Ishikawa (cell line): Measurements from ENCODE around the gene SMIM3.

ENCODE experiments used
- CEBPB ChIP-seq: IDR thresholded peaks from 2 replicates; pipeline ENCODE4 v1.6.1; 2012
- EGR1 ChIP-seq: IDR thresholded peaks from 2 replicates; pipeline ENCODE4 v1.6.1; 2012
- EP300 ChIP-seq: IDR thresholded peaks from 2 replicates; pipeline ENCODE4 v1.6.1; 2012; ENCODE audit warnings: borderline replicate concordance
- FOXM1 ChIP-seq: IDR thresholded peaks from 2 replicates; pipeline ENCODE4 v1.6.1; 2012; ENCODE audit warnings: low read depth, borderline replicate concordance
- MAX ChIP-seq: IDR thresholded peaks from 2 replicates; pipeline ENCODE4 v1.6.1; 2012
- NFIC ChIP-seq: IDR thresholded peaks from 2 replicates; pipeline ENCODE4 v1.6.1; 2012
- RAD21 ChIP-seq: IDR thresholded peaks from 2 replicates; pipeline ENCODE4 v1.6.1; 2012; ENCODE audit warnings: low read depth
- REST ChIP-seq: IDR thresholded peaks from 2 replicates; pipeline ENCODE4 v1.6.1; 2012; ENCODE audit warnings: low read depth, mild to moderate bottlenecking
- TAF1 ChIP-seq: IDR thresholded peaks from 2 replicates; pipeline ENCODE4 v1.6.1; 2012; ENCODE audit warnings: low read depth, mild to moderate bottlenecking
- TCF12 ChIP-seq: IDR thresholded peaks from 2 replicates; pipeline ENCODE4 v1.6.1; 2012; ENCODE audit warnings: low read depth
- TEAD4 ChIP-seq: IDR thresholded peaks from 2 replicates; pipeline ENCODE4 v1.6.1; 2012
- YY1 ChIP-seq: IDR thresholded peaks from 2 replicates; pipeline ENCODE4 v1.6.1; 2012; ENCODE audit warnings: low read depth
- ZBTB7A ChIP-seq: IDR thresholded peaks from 2 replicates; pipeline ENCODE4 v1.6.1; 2012; ENCODE audit warnings: low read depth

GRCh38 chr5:150816946-150817345 is 38.4 kb downstream of the SMIM3 start:
- TF ChIP-seq REST (no peak), EP300 (no peak), TAF1 (no peak), CEBPB (no peak), FOXM1 (no peak), RAD21 (no peak), YY1 (no peak), EGR1 (no peak), TCF12 (no peak), NFIC (no peak), ZBTB7A (no peak), TEAD4 (no peak), MAX (no peak)
